ENCODE measurements around the gene HOXA11.

GRCh38 chr7:27197137-27198042 is 12.4 kb upstream of the HOXA11 start:
- TF ChIP-seq CTCF (conservative IDR thresholded peaks at IDR 0.05; ENCODE audit: low read depth, low read length), result no peak
- TF ChIP-seq EZH2 (IDR thresholded peaks at IDR 0.05; ENCODE audit: borderline replicate concordance, low read depth, low read length, poor library complexity, severe bottlenecking), result no peak

Data from A673 (cell line).